HCT116 (cell line): ENCODE measurements around the gene SPTBN4. TPM values are rescaled to one million over a fixed set of nuclear protein-coding genes. Genes with fewer than 3 reads are reported as not detected.

Source experiments
- ATAC-seq: fragments of 200-7000 bp; cut with Tn5 transposase; 2 replicates; pipeline ENCODE4 v1.9.1; 2020; ENCODE audit warnings: mild to moderate bottlenecking, moderate library complexity
- BruUV-seq: library from RNA; stranded (reverse); fragments of 400-500 nt; replicated peaks from 2 replicates; lab custom pipeline; 2021; lab: Mats Ljungman, UMichigan
- CTCF ChIA-PET: fragments of 300-600 bp; sonication (Branson Sonifier 250); formaldehyde crosslinking; loops from one replicate; lab custom pipeline; 2021; ENCODE audit warnings: antibody characterized with exemption; lab: Charles Lee
- POLR2A ChIA-PET: fragments of 300-600, 350-600 bp; sonication (Branson Sonifier 250); formaldehyde crosslinking; loops from one replicate; lab custom pipeline; 2021; ENCODE audit warnings: antibody characterized with exemption; lab: Charles Lee
- RAD21 ChIA-PET, 2 experiments: fragments of 300-600 bp; sonication (Branson Sonifier 250); formaldehyde crosslinking; loops; one replicate each; lab custom pipeline; 2023; ENCODE audit warnings: low total read pairs in 2 of 2; ENCODE audit not compliant: uncharacterized antibody in 2 of 2, unreplicated experiment in 2 of 2, low non-redundant PET in 1 of 2; lab: Charles Lee
- DNase-seq: peaks from one replicate; pipeline ENCODE4 v3.0.0-alpha.2; 2010; ENCODE audit warnings: low read depth, low spot score
- H2AFZ ChIP-seq: fragments of 200-600 bp; shearing (Covaris generic), sonication (generic); 2 replicates; pipeline ENCODE4 v1.6.1; 2017; ENCODE audit warnings: low read depth, mixed run types, mixed read lengths, antibody characterized with exemption, low read length; ENCODE audit not compliant: poor library complexity, severe bottlenecking
- H3K27ac ChIP-seq: 2 replicates; pipeline ENCODE4 v1.5.1; 2012; ENCODE audit warnings: low read depth, low read length
- H3K27me3 ChIP-seq: fragments of 200-600 bp; sonication (generic); 2 replicates; pipeline ENCODE4 v1.6.1; 2016; ENCODE audit warnings: mixed run types, low read length, mixed read lengths; ENCODE audit not compliant: insufficient read depth
- H3K36me3 ChIP-seq, 2 experiments: fragments of 200-500 bp in 1 of 2; fragments of 200-600 bp in 1 of 2; sonication (Bioruptor generic) in 1 of 2; sonication (generic) in 1 of 2; 2 replicates each; pipeline versions ENCODE4 v1.5.1 to v1.6.1; 2014 to 2016; ENCODE audit warnings: low read length in 2 of 2, inconsistent platforms in 1 of 2, mixed read lengths in 1 of 2, mixed run types in 1 of 2; ENCODE audit not compliant: insufficient read depth in 2 of 2, control insufficient read depth in 1 of 2
- H3K4me1 ChIP-seq, 2 experiments: fragments of 200-600 bp in 1 of 2; sonication (generic) in 1 of 2; 2 replicates each; pipeline versions ENCODE4 v1.5.1 to v1.6.1; 2012 to 2017; ENCODE audit warnings: low read length in 2 of 2, inconsistent platforms in 1 of 2, mild to moderate bottlenecking in 1 of 2, mixed read lengths in 1 of 2, mixed run types in 1 of 2, moderate library complexity in 1 of 2; ENCODE audit not compliant: insufficient read depth in 2 of 2, control insufficient read depth in 1 of 2
- H3K4me2 ChIP-seq: fragments of 200-600 bp; sonication (generic); 2 replicates; pipeline ENCODE4 v1.6.1; 2017; ENCODE audit warnings: mixed run types, low read length, mixed read lengths
- H3K4me3 ChIP-seq, 2 experiments: fragments of 200-600 bp in 1 of 2; sonication (generic) in 1 of 2; replicated peaks in 1 of 2; 2 replicates each; pipeline ENCODE4 v1.5.1; 2011 to 2016; ENCODE audit warnings: low read length in 2 of 2, control low read depth in 1 of 2, low read depth in 1 of 2, mild to moderate bottlenecking in 1 of 2, mixed read lengths in 1 of 2, mixed run types in 1 of 2
- H3K79me2 ChIP-seq: fragments of 200-600 bp; sonication (generic); 2 replicates; pipeline ENCODE4 v1.6.1; 2017; ENCODE audit warnings: mild to moderate bottlenecking, mixed run types, low read length, moderate library complexity, mixed read lengths; ENCODE audit not compliant: insufficient read depth
- H3K9ac ChIP-seq: fragments of 200-600 bp; sonication (generic); 2 replicates; pipeline ENCODE4 v1.6.1; 2016; ENCODE audit warnings: low read length, mixed read lengths
- H3K9me2 ChIP-seq: fragments of 200-600 bp; sonication (generic), shearing (Covaris generic); 2 replicates; pipeline ENCODE4 v1.6.1; 2017; ENCODE audit warnings: mixed run types, mild to moderate bottlenecking, moderate library complexity; ENCODE audit not compliant: insufficient read depth
- H3K9me3 ChIP-seq, 2 experiments: fragments of 200-500 bp in 1 of 2; fragments of 200-600 bp in 1 of 2; sonication (Bioruptor generic) in 1 of 2; sonication (generic) in 1 of 2; 2 replicates each; pipeline ENCODE4 v1.6.1; 2014 to 2017; ENCODE audit warnings: low read length in 2 of 2, mixed read lengths in 2 of 2, inconsistent platforms in 1 of 2, low read depth in 1 of 2, mild to moderate bottlenecking in 1 of 2, mixed run types in 1 of 2, moderate library complexity in 1 of 2; ENCODE audit not compliant: control insufficient read depth in 1 of 2, insufficient read depth in 1 of 2
- H4K20me1 ChIP-seq: fragments of 200-600 bp; sonication (generic), shearing (Covaris generic); 2 replicates; pipeline ENCODE4 v1.6.1; 2017; ENCODE audit warnings: mixed run types, mild to moderate bottlenecking, moderate library complexity; ENCODE audit not compliant: insufficient read depth
- CEBPB ChIP-seq: IDR thresholded peaks from 2 replicates; pipeline ENCODE4 v1.6.1; 2012; ENCODE audit warnings: low read depth
- ELF1 ChIP-seq: IDR thresholded peaks from 2 replicates; pipeline ENCODE4 v1.6.1; 2012; ENCODE audit warnings: low read depth, borderline replicate concordance
- EZH2 ChIP-seq: fragments of 200-600 bp; sonication (generic); IDR thresholded peaks from 2 replicates; pipeline ENCODE4 v1.6.1; 2017; ENCODE audit warnings: antibody characterized with exemption, mixed run types
- POLR2A ChIP-seq: IDR thresholded peaks from 2 replicates; pipeline ENCODE4 v1.7.0; 2011; ENCODE audit warnings: borderline replicate concordance; ENCODE audit not compliant: insufficient read depth, insufficient read length; ENCODE audit errors: extremely low read depth
- POLR2AphosphoS5 ChIP-seq: IDR thresholded peaks from 2 replicates; pipeline ENCODE4 v1.6.1; 2011; ENCODE audit warnings: mild to moderate bottlenecking, low read depth, low read length, moderate library complexity
- ZFX ChIP-seq: fragments of 450-650 bp; IDR thresholded peaks from 2 replicates; pipeline ENCODE4 v1.6.1; 2017
- intact Hi-C: fragments of 100-400 bp; cut with micrococcal nuclease; formaldehyde crosslinking; loops from 2 replicates; pipeline ENCODE4 v1.10.0; 2022
- total RNA-seq: library from RNA; stranded (reverse); gene quantifications from one replicate; pipeline ENCODE4 v1.2.1, GENCODE V29; 2021; ENCODE audit not compliant: unreplicated experiment
- TF ChIP-seq, protein P1 (sequence below): IDR thresholded peaks from 2 replicates; pipeline ENCODE4 v1.6.1; 2011; ENCODE audit warnings: mild to moderate bottlenecking, low read length, moderate library complexity; ENCODE audit not compliant: insufficient replicate concordance; ENCODE audit errors: extremely low read depth
- TF ChIP-seq, protein P2 (sequence below): IDR thresholded peaks from 2 replicates; pipeline ENCODE4 v1.6.1; 2012
- TF ChIP-seq, protein P3 (sequence below), 3 experiments: fragments of 200-600 bp in 1 of 3; sonication (generic) in 1 of 3; IDR thresholded peaks in 2 of 3; conservative IDR thresholded peaks in 1 of 3; 2 replicates each; pipeline ENCODE4 v1.5.1; 2012 to 2017; ENCODE audit warnings: low read depth in 2 of 3, low read length in 2 of 3, antibody characterized with exemption in 1 of 3, borderline replicate concordance in 1 of 3, control low read depth in 1 of 3, mild to moderate bottlenecking in 1 of 3, mixed read lengths in 1 of 3, mixed run types in 1 of 3, moderate library complexity in 1 of 3; ENCODE audit not compliant: insufficient read depth in 1 of 3

The SPTBN4 gene
- total RNA-seq, 1 experiment from 2014 or later = 4.6 TPM

DNA sequence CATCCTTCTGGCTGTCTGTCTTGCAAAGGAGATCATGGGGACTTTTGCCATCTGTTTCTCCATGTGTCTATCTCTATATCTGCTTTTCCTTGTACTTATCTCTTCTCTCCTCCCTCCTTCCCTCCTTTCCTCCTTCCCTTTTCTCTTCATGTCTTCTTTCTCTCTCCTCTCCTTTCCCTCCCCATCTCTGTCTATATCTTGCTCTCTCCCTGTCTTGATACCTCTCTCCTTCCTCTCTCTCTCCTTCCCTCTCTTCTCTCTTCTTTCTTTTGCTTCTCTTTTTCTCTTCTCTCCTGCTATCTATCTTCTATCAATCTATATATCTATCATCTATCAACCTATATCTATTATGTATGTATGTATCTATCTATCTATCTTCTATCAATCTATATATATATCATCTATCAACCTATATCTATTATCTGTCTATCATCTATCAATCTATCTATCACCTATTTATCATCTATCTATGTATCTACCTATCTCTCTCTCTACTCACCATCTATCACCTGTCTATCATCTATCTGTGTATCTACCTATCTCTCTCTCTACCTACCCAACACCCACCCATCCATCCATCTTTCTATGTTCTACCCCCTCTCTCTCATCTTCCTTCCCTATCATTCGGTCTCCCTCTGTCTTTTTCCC is 27.5 kb downstream of the SPTBN4 start:
- no TSS peak for BruUV-seq
- Histone ChIP-seq H3K4me2 (no peak overlapping the region), H3K9me2 (no peaks in the 10 kb centered on the region), H3K36me3 (no peaks in the 10 kb centered on the region), H3K27me3 (peaks cover 5% of the 10 kb centered on the region), H3K4me3 (no peak overlapping the region), H3K27ac (no peak overlapping the region), H3K79me2 (no peaks in the 10 kb centered on the region), H2AFZ (no peak overlapping the region), H3K9ac (no peak overlapping the region), H3K4me1 (no peaks in the 10 kb centered on the region), H4K20me1 (no peaks in the 10 kb centered on the region), H3K9me3 (no peaks in the 10 kb centered on the region)
- intact Hi-C loops = no loop called here
- no peak for DNase-seq
- no peak for ATAC-seq
- ChIA-PET CTCF (no interaction called here), POLR2A (no interaction called here), RAD21 (no interaction called here)
- TF ChIP-seq POLR2A (no peak), EZH2 (no peak), ZFX (no peak), POLR2AphosphoS5 (no peak), ELF1 (no peak), CEBPB (no peak)
- TF ChIP-seq, protein P1, sequence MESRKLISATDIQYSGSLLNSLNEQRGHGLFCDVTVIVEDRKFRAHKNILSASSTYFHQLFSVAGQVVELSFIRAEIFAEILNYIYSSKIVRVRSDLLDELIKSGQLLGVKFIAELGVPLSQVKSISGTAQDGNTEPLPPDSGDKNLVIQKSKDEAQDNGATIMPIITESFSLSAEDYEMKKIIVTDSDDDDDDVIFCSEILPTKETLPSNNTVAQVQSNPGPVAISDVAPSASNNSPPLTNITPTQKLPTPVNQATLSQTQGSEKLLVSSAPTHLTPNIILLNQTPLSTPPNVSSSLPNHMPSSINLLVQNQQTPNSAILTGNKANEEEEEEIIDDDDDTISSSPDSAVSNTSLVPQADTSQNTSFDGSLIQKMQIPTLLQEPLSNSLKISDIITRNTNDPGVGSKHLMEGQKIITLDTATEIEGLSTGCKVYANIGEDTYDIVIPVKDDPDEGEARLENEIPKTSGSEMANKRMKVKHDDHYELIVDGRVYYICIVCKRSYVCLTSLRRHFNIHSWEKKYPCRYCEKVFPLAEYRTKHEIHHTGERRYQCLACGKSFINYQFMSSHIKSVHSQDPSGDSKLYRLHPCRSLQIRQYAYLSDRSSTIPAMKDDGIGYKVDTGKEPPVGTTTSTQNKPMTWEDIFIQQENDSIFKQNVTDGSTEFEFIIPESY = no peak
- TF ChIP-seq, protein P2, sequence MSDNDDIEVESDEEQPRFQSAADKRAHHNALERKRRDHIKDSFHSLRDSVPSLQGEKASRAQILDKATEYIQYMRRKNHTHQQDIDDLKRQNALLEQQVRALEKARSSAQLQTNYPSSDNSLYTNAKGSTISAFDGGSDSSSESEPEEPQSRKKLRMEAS = no peak
- TF ChIP-seq, protein P3, sequence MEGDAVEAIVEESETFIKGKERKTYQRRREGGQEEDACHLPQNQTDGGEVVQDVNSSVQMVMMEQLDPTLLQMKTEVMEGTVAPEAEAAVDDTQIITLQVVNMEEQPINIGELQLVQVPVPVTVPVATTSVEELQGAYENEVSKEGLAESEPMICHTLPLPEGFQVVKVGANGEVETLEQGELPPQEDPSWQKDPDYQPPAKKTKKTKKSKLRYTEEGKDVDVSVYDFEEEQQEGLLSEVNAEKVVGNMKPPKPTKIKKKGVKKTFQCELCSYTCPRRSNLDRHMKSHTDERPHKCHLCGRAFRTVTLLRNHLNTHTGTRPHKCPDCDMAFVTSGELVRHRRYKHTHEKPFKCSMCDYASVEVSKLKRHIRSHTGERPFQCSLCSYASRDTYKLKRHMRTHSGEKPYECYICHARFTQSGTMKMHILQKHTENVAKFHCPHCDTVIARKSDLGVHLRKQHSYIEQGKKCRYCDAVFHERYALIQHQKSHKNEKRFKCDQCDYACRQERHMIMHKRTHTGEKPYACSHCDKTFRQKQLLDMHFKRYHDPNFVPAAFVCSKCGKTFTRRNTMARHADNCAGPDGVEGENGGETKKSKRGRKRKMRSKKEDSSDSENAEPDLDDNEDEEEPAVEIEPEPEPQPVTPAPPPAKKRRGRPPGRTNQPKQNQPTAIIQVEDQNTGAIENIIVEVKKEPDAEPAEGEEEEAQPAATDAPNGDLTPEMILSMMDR (IDR thresholded peaks at IDR 0.05 in 2 of 3, conservative IDR thresholded peaks at IDR 0.05 in 1 of 3; ENCODE audit: borderline replicate concordance in 1 of 3, insufficient read depth in 1 of 3, low read depth in 2 of 3, low read length in 2 of 3) = no peak
